D721Med (cell line): ENCODE measurements around the gene PCNX2.

Experiments
- DNase-seq: peaks from one replicate; pipeline ENCODE4 v3.0.0; 2011; ENCODE audit warnings: low spot score; ENCODE audit not compliant: insufficient read length
- FAIRE-seq: peaks from 2 replicates; lab custom pipeline; 2011; peaks lifted over from hg19 to GRCh38; lab: Jason Lieb, UNC
- CTCF ChIP-seq: IDR thresholded peaks from 2 replicates; pipeline ENCODE4 v1.5.1; 2012; ENCODE audit warnings: mild to moderate bottlenecking, control low read depth; ENCODE audit not compliant: insufficient read depth; ENCODE audit errors: missing control alignments

Gene PCNX2

GRCh38 chr1:233229288-233229687 lies 66.2 kb downstream of the PCNX2 start:
- DNase-seq (no peak), FAIRE-seq (peak; percentile 56)
- TF ChIP-seq CTCF: no peak

GRCh38 chr1:233227930-233228465 lies 67.5 kb downstream of the PCNX2 start:
- no peak for TF ChIP-seq CTCF
- FAIRE-seq: no peak
- no peak for DNase-seq

GRCh38 chr1:233224311-233224710 lies 71.2 kb downstream of the PCNX2 start:
- FAIRE-seq: peak; percentile 67
- no peak for TF ChIP-seq CTCF
- no peak for DNase-seq

GRCh38 chr1:233217832-233218231 lies 77.7 kb downstream of the PCNX2 start:
- TF ChIP-seq CTCF: no peak
- FAIRE-seq: no peak
- DNase-seq: no peak

- FAIRE-seq: peak; percentile 29
- no peak for DNase-seq
- no peak for TF ChIP-seq CTCF
These were observed 79.5 kb downstream of the PCNX2 start for GRCh38 chr1:233216009-233216408.

GRCh38 chr1:233215135-233215760 lies 80.3 kb downstream of the PCNX2 start:
- FAIRE-seq (peak; percentile 84), DNase-seq (no peak)
- TF ChIP-seq CTCF: no peak

- TF ChIP-seq CTCF: no peak
- DNase-seq (no peak), FAIRE-seq (no peak)
These were observed 83.9 kb downstream of the PCNX2 start for GRCh38 chr1:233211595-233211994.
